Inferior parietal cortex (tissue), 1 donor: ENCODE data around the gene MTTP.

Experiments
- DNase-seq: peaks from one replicate; pipeline ENCODE4 v3.0.0-alpha.2; 2016; ENCODE audit errors: extremely low spot score

The MTTP gene

GRCh38 chr4:99642725-99643489 lies 68.3 kb downstream of the MTTP start:
- DNase-seq, result no peak

- DNase-seq, result no peak
Observed at GRCh38 chr4:99644453-99644852, 69.8 kb downstream of the MTTP start.

DNA sequence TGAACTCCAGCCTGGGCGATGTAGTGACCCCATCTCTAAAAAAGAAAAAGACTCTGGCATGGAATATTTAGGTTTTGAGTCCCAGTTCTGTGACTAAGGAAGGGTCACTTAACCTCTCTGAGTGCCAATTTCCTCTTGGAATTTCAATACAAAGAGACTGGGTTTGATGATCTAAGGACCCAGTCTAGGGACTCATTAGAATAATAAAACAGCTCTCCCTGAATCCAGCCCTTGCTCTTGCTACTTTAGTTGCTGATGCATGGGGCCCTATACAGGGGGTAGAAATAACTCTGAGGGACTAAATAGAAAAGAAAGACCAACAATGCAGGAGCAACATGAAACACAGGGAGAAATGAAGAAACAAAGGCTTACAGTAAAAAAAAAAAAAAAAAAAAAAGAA lies 70.4 kb downstream of the MTTP start:
- no peak for DNase-seq

GRCh38 chr4:99645638-99646037 lies 71.0 kb downstream of the MTTP start:
- no peak for DNase-seq

- DNase-seq, result no peak
Observed at GRCh38 chr4:99647071-99647470, 72.4 kb downstream of the MTTP start.

DNA sequence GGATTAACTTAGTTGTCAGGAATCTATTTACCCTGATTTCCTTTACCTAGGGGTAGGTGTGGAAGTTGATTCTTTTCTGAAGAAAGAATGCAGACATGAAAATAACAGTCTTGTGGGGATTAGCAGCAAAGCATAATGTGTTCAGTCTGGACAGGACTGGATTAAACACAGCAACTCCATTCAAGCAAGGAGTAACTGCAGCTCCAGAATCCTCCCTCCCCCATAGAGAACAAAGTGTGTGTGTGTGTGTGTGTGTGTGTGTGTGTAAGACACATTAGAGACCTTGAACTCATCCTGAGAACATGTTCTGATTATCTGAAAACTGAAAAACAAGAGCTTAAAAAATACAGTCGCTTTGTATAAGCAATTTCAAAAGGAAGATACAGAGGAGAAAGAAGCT lies 73.7 kb downstream of the MTTP start:
- no peak for DNase-seq

DNA sequence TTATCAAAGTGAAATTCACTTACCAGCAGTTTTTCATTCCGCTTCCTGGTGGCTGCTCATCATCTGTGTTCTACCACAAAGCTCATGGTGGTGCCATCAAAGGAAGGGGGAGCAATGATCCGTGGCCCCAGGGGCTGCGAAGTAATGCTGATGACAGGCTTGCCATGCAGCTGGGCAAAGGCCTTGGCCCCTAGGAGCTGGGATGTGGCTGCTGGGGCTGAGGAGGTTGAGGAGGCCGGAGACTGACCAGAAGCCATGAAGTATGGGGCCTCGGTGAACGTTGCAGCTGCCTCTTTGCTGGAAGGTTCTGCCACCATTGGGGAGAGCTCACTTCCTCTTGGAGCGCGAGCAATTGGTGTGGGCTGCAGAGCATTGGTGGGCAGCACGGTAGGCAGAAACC lies 74.6 kb downstream of the MTTP start:
- no peak for DNase-seq

- no peak for DNase-seq
Observed at GRCh38 chr4:99649778-99650177, 75.2 kb downstream of the MTTP start.

- no peak for DNase-seq
Observed at GRCh38 chr4:99651016-99651769, 76.6 kb downstream of the MTTP start.

DNA sequence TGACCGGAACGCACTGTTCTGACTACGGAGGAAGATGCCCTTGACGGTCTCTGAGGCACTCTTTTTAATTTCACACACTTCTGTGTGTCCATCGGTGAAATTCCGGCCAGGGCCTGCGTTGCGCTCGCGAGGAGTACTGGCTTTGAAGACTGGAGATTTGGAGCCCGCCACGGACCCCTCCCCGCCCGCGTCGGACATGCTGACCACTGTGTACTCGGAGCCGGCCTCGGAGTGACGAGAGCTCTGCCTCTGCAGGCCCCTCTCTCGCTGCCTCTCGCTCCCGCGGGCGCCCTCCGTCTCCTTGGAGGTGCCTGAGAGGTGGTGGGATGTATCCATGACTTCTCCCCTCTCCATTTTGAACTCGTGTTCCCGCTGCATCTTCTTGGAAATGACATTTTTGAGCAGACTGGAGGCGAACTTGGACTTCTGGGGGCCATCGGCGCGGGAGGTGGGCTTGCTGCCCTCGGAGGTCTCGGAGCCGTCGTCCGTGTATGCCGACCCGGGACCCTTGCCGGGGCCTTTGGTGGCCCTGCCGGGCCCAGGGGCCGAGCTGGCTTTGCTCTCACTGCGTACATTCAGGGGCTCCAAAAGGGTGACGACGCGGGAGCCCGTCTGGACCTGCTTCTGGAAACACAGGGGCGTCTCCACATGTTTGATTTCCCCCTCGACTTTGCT lies 77.3 kb downstream of the MTTP start:
- DNase-seq, result no peak

GRCh38 chr4:99652596-99653436 lies 78.2 kb downstream of the MTTP start:
- DNase-seq, result no peak

GRCh38 chr4:99653916-99654315 lies 79.3 kb downstream of the MTTP start:
- no peak for DNase-seq

- no peak for DNase-seq
Observed at GRCh38 chr4:99654361-99654761, 79.7 kb downstream of the MTTP start.

- no peak for DNase-seq
Observed at GRCh38 chr4:99655308-99656081, 80.9 kb downstream of the MTTP start.

GRCh38 chr4:99657798-99658197 lies 83.2 kb downstream of the MTTP start, which contains the start of gene C4orf54:
Gene C4orf54 (minus strand): TSS chr4:99657828. CDS start chr4:99654648, 3,180 bp downstream.
- DNase-seq, result no peak

DNA sequence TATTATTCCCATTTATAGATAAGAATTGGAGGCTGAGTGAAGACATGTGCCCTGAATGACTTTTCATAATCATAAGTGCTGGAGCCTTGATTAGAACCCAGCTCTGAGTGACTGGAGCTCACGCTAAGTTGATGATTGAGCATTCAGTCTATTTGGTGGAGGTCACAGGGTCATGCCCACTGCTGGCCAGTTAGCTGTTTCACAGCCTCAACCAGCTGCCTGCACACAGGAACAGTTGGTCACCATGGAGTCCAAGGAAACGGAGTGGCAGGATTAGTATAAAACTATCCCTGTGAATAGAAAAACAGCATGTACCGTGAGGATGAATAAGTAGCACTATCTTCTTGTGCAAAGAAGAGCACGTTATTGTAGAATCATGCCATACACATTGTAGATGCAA lies 84.0 kb downstream of the MTTP start:
- DNase-seq, result no peak

DNA sequence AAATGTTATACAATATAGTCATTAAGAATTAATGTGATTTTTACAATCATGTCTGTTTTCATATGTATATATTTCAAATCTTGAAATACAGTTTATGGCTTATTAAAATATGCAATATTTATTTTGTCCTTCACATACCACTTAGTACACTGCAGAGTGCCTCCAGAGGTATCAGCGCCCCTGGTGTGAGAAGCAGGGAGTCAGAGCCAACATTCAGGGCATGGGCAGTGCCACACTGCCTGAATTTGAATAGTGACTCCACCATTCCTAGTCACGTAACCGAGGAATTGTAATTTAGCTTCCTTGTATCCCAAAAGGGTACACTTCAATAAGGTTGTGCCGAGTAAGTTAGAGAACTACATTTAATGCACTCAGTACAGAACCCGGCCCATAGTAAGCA lies 87.3 kb downstream of the MTTP start:
- DNase-seq, result no peak

DNA sequence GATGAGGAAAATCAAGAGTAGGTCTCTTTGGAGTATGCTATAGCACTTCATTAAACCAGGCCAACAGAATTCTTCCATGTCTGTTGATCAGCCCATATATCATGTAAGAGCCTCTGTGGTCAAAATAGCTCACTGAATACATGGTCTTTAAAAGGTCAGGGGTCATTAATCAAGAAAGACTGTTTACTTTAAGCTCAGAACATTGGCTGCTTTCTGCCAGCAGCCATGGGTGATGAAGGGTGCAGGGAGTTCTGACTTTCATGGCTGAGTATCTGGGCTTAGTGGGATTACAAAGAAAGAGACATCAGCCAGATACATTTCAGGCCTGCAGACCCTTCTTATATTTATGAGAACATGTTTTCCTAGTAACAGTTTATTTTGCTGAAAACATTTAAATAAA lies 90.1 kb downstream of the MTTP start:
- no peak for DNase-seq

DNA sequence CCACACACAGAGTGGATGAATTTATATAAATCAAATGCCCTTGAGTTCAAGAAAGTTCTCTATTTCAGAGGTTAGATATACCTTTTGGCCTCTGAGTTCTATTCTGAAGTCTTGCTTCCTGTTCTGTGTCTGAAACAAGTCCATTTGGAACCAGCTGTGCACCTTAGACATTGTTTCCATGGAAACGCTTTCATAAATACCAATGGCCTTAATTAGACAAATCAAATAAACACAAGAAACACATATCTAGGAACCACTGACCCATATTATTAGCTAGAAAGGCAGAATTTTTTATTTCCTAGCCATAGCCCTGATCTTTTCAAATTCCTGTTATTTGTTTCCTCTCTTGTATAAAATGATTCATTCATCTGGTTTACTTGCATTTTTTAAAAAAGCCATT lies 91.4 kb downstream of the MTTP start:
- DNase-seq, result no peak

DNA sequence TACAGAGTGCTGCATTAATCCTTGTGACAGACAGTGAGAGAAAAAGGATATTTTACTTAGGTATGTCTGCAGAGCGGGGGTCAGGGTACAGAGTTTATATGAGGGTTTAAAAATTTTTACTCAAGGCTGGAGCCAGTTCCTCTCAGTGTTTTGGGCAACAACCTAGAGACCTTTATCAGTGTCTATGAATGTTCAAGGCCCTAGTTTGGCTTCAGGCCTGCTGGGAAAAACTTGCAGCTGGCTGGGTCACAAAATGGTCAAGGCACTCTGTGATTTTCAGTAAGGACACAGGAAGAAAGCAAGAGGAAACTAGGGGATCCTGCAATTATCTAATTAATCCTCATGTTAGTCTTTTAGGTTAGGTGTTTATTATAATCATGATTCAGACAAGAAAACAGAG lies 93.8 kb downstream of the MTTP start:
- no peak for DNase-seq

DNA sequence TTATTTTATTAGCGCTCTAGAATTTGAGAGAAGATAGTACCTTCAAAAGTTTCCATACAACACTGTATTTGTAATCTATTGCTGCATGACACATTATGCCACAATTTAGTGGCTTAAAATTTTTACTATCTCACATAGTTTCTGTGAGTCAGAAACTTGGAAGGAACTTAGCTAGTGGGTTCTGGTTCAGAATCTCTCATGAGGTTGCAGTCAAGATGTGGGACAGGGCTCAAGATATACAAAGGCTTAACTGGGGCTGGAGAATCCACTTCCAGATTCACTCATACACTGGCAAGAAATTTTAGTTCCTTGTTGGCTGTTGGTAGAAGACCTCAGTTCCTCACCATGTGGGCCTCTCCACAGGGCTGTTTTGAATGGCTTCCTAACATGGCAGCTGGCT lies 94.5 kb downstream of the MTTP start:
- no peak for DNase-seq
